OCI-LY1 (cell line): ENCODE results near the gene TRIM42.

ENCODE experiments used
- CTCF ChIP-seq: fragments of 200-600 bp; sonication (generic), shearing (Covaris generic); IDR thresholded peaks from 2 replicates; pipeline ENCODE4 v1.5.1; 2017; ENCODE audit warnings: mild to moderate bottlenecking, antibody characterized with exemption, low read length, moderate library complexity, mixed read lengths
- EZH2 ChIP-seq: fragments of 200-600 bp; sonication (generic), shearing (Covaris generic); IDR thresholded peaks from 2 replicates; pipeline ENCODE4 v1.8.0; 2017; ENCODE audit warnings: borderline replicate concordance, mixed run types, mild to moderate bottlenecking, antibody characterized with exemption, low read length, moderate library complexity, mixed read lengths

- TF ChIP-seq CTCF, result no peak
- TF ChIP-seq EZH2, result no peak
Measured at GRCh38 chr3:140726066-140726465, 48.2 kb downstream of the TRIM42 start.
